LNCAP (cell line): ENCODE measurements around the gene RNF130.

Experiments used
- CTCF ChIP-seq: fragments of 450-650 bp; IDR thresholded peaks from 2 replicates; pipeline ENCODE4 v1.5.1; 2017; ENCODE audit warnings: mild to moderate bottlenecking

RNF130 gene

GRCh38 chr5:179930788-179931473 lies 140.6 kb downstream of the RNF130 start:
- TF ChIP-seq CTCF = no peak

GRCh38 chr5:179927824-179928223 lies 143.7 kb downstream of the RNF130 start:
- TF ChIP-seq CTCF = no peak

GRCh38 chr5:179926657-179927056 lies 144.9 kb downstream of the RNF130 start:
- TF ChIP-seq CTCF = no peak

- no peak for TF ChIP-seq CTCF
Measured at GRCh38 chr5:179923436-179923835, 148.1 kb downstream of the RNF130 start.

GRCh38 chr5:179920175-179920574 lies 151.4 kb downstream of the RNF130 start:
- no peak for TF ChIP-seq CTCF

- TF ChIP-seq CTCF = no peak
Measured at GRCh38 chr5:179919487-179920060, 152.0 kb downstream of the RNF130 start.

- no peak for TF ChIP-seq CTCF
Measured at GRCh38 chr5:179918742-179919486, 152.6 kb downstream of the RNF130 start.
